Measurements from ENCODE around the gene AGAP2. TPM values are rescaled to one million over a fixed set of nuclear protein-coding genes. Genes with fewer than 3 reads are reported as not detected.
A peak's percentile ranks its signal among the peaks of the same experiment; 100 is the strongest.

AGAP2 gene
- total RNA-seq, 2 experiments from 2014 or later, result 21.0 to 21.2 TPM

DNA sequence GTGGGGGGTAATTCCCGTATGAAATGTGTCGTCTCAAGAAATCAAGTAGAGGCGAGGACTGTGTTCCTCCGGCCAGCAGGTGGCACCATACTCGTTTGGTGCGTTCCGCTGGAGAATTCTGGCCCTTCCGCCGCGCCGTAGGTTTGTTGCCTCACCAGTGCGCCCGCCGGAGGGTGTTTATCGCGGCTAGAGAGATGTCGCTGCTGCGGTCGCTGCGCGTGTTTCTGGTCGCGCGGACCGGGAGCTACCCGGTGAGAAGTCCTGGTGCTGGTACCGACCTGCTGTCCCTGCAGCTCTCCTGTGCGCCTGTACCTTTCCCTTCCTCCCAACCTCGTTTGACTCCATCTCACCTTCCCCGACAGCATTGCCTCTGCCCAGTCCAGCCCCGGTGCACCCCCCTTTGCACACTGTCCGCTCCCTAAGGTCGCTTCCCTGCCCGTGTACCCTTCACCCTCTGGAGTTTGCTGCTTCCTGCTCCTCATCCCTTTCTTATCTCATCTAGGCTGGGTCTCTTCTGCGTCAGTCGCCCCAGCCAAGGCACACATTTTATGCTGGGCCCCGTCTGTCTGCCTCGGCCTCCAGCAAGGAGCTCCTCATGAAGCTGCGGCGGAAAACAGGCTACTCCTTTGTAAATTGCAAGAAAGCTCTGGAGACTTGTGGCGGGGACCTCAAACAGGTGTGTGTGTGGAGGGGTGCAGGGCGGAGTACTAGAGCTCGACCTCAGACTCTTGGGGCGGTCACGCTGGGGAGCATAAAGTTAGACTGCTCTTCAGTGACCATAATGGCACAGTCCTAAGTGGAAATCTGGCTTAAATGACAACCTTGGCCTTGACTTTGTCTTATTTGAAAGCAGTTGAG, 44.3 kb upstream of the AGAP2 start, which contains the start of gene TSFM:
TSFM (plus strand) TSS at position 180 of the 858 bp plus-strand sequence; CDS start at position 195, 15 bp downstream.
- DNase-seq (peak; percentile 93 to 99 (median 98)), ATAC-seq (ENCODE audit: poor library complexity) (peak; percentile 93)
- Histone ChIP-seq H3K4me3 (ENCODE audit: low read length) (peak within 1 kb of the TSS; percentile 89), H3K4me1 (ENCODE audit: insufficient read depth, low read length) (peaks cover 58% of the 10 kb centered on the region), H3K27me3 (ENCODE audit: control insufficient read depth in 1 of 2, insufficient read depth in 2 of 2, low read length in 2 of 2) (no peaks in the 10 kb centered on the region), H3K36me3 (ENCODE audit: insufficient read depth, low read length) (peaks cover 26% of the 10 kb centered on the region), H3K9me3 (ENCODE audit: control insufficient read depth in 1 of 2, insufficient read depth in 1 of 2, low read length in 2 of 2) (no peaks in the 10 kb centered on the region), H3K27ac (ENCODE audit: low read depth in 1 of 2, low read length in 2 of 2) (peak within 1 kb of the TSS; percentile 51 to 78)
- Mint-ChIP-seq H3K9me3 (no peaks in the 10 kb centered on the region), H3K36me3 (ENCODE audit: low read depth) (peaks cover 41% of the 10 kb centered on the region), H3K27me3 (no peaks in the 10 kb centered on the region), H3K4me1 (ENCODE audit: low read depth) (peaks cover 47% of the 10 kb centered on the region), H3K4me3 (peak within 1 kb of the TSS; percentile 100), H3K27ac (peak within 1 kb of the TSS; percentile 100)
- ChIA-PET CTCF (interaction anchor here (0.7 to 2.8 kb wide), 11 partner anchors 9 to 157 kb away, joined by 3 to 20 read pairs (median 4); partner anchors contain the start of genes EEF1AKMT3 and METTL1), POLR2A (interaction anchor here (0.6 to 2.8 kb wide), 14 partner anchors 9 to 89 kb away, joined by 3 to 11 read pairs (median 4); partner anchors contain the start of genes AVIL, CTDSP2, CYP27B1 and EEF1AKMT3)
- intact Hi-C loops (cut with DNase I, micrococcal nuclease), result loop anchor here (1.0 to 5.0 kb wide), 5 partner anchors 11 to 124 kb away; partner anchors contain the start of genes EEF1AKMT3 (in 1 of the 2) and METTL1 (in 1 of the 2)
- TF ChIP-seq, protein P1, sequence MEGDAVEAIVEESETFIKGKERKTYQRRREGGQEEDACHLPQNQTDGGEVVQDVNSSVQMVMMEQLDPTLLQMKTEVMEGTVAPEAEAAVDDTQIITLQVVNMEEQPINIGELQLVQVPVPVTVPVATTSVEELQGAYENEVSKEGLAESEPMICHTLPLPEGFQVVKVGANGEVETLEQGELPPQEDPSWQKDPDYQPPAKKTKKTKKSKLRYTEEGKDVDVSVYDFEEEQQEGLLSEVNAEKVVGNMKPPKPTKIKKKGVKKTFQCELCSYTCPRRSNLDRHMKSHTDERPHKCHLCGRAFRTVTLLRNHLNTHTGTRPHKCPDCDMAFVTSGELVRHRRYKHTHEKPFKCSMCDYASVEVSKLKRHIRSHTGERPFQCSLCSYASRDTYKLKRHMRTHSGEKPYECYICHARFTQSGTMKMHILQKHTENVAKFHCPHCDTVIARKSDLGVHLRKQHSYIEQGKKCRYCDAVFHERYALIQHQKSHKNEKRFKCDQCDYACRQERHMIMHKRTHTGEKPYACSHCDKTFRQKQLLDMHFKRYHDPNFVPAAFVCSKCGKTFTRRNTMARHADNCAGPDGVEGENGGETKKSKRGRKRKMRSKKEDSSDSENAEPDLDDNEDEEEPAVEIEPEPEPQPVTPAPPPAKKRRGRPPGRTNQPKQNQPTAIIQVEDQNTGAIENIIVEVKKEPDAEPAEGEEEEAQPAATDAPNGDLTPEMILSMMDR (IDR thresholded peaks at IDR 0.05), result peak; percentile 90

DNA sequence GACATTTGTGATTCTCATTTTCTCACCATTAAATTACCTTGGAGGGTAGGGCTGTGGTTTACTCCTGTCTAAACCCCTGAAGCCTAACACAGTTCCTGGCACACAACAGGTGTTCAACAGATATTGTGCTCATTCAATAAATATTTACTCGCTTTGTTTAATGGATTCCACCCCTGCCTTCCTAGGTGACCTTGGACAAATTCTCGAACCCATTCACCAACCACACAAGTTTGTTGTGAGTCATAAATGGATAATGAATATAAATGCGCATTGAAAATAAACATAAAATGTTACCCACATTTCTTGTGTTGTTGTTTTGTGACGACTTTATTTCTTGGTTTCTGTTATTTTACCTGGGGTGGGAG, 43.7 kb upstream of the AGAP2 start:
- CTCF ChIA-PET, result interaction anchor here (0.7 to 2.8 kb wide), 5 partner anchors 10 to 122 kb away, joined by 3 to 20 read pairs (median 5); partner anchors contain the start of genes EEF1AKMT3 and METTL1
- intact Hi-C loops (cut with DNase I, micrococcal nuclease), result loop anchor here (1.0 to 5.0 kb wide), 5 partner anchors 10 to 125 kb away; partner anchors contain the start of genes EEF1AKMT3 (in 1 of the 2) and METTL1 (in 1 of the 2)
- Mint-ChIP-seq H3K27me3 (no peaks in the 10 kb centered on the region), H3K4me1 (ENCODE audit: low read depth) (peaks cover 47% of the 10 kb centered on the region), H3K36me3 (ENCODE audit: low read depth) (peaks cover 34% of the 10 kb centered on the region), H3K27ac (peak overlapping the region; percentile 100), H3K9me3 (no peaks in the 10 kb centered on the region), H3K4me3 (peak overlapping the region; percentile 100)
- DNase-seq (no peak), ATAC-seq (ENCODE audit: poor library complexity) (peak; percentile 2)
- peaks cover 58% of the 10 kb centered on the region for H3K4me1 ChIP-seq (ENCODE audit: insufficient read depth, low read length)
- TF ChIP-seq, protein P1 (IDR thresholded peaks at IDR 0.05), result no peak
- H3K4me3 ChIP-seq (ENCODE audit: low read length), result peak overlapping the region; percentile 89
- H3K27me3 ChIP-seq (ENCODE audit: control insufficient read depth in 1 of 2, insufficient read depth in 2 of 2, low read length in 2 of 2), result no peaks in the 10 kb centered on the region
- H3K9me3 ChIP-seq (ENCODE audit: control insufficient read depth in 1 of 2, insufficient read depth in 1 of 2, low read length in 2 of 2), result no peaks in the 10 kb centered on the region
- POLR2A ChIA-PET, result interaction anchor here (1.0 to 2.8 kb wide), 13 partner anchors 9 to 159 kb away, joined by 3 to 15 read pairs (median 4); partner anchors contain the start of genes ATP23, CYP27B1, EEF1AKMT3 and METTL1
- peaks cover 20% of the 10 kb centered on the region for H3K36me3 ChIP-seq (ENCODE audit: insufficient read depth, low read length)
- H3K27ac ChIP-seq (ENCODE audit: low read depth in 1 of 2, low read length in 2 of 2), result peak overlapping the region; percentile 51 to 78

DNA sequence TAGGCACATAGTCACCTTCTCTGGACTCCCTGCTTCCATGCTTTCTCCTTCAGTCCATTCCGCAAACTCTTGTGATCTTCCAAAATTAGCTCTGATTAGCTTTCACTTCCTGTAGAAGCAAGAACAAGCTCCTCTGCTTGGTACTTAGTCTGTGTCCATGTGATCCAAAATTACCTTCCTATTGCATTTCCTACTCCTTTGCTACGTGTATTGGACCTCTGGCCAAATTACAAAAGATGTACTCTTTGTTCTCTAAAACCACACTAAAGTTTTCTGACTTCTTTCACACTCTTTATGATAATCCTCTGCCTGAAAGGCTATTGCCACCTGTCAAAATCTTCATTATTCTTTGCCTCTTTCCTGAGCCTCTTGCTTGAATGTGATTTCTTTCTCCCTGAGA, 43.3 kb upstream of the AGAP2 start:
- ATAC-seq (ENCODE audit: poor library complexity) (no peak), DNase-seq (peak in 1 of 14 experiments; percentile 22)
- H3K36me3 ChIP-seq (ENCODE audit: insufficient read depth, low read length), result peaks cover 16% of the 10 kb centered on the region
- H3K4me3 Mint-ChIP-seq, result peak overlapping the region; percentile 100
- H3K9me3 Mint-ChIP-seq, result no peaks in the 10 kb centered on the region
- no peaks in the 10 kb centered on the region for H3K27me3 ChIP-seq (ENCODE audit: control insufficient read depth in 1 of 2, insufficient read depth in 2 of 2, low read length in 2 of 2)
- H3K4me3 ChIP-seq (ENCODE audit: low read length), result no peak overlapping the region
- POLR2A ChIA-PET, result interaction anchor here (0.9 to 2.8 kb wide), 14 partner anchors 10 to 159 kb away, joined by 3 to 15 read pairs (median 4); partner anchors contain the start of genes ATP23, CTDSP2, CYP27B1 and EEF1AKMT3
- H3K27ac Mint-ChIP-seq, result peak overlapping the region; percentile 100
- H3K27me3 Mint-ChIP-seq, result no peaks in the 10 kb centered on the region
- intact Hi-C loops (cut with DNase I, micrococcal nuclease), result loop anchor here (1.0 to 5.0 kb wide), 5 partner anchors 10 to 126 kb away; partner anchors contain the start of genes EEF1AKMT3 (in 1 of the 2) and METTL1 (in 1 of the 2)
- TF ChIP-seq, protein P1 (IDR thresholded peaks at IDR 0.05), result no peak
- peak overlapping the region; percentile 51 to 78 for H3K27ac ChIP-seq (ENCODE audit: low read depth in 1 of 2, low read length in 2 of 2)
- peaks cover 58% of the 10 kb centered on the region for H3K4me1 ChIP-seq (ENCODE audit: insufficient read depth, low read length)
- H3K4me1 Mint-ChIP-seq (ENCODE audit: low read depth), result peaks cover 47% of the 10 kb centered on the region
- H3K36me3 Mint-ChIP-seq (ENCODE audit: low read depth), result peaks cover 30% of the 10 kb centered on the region
- CTCF ChIA-PET, result interaction anchor here (1.2 to 2.8 kb wide), 4 partner anchors 10 to 124 kb away, joined by 3 to 20 read pairs (median 4); partner anchors contain the start of genes EEF1AKMT3 and METTL1
- no peaks in the 10 kb centered on the region for H3K9me3 ChIP-seq (ENCODE audit: control insufficient read depth in 1 of 2, insufficient read depth in 1 of 2, low read length in 2 of 2)

Measured in CD4-positive, alpha-beta T cell (primary cell).